G401.6 (cell line): ENCODE measurements around the gene RHOA.
"Not testable (repeated sequence)": the region's sequence is repeated elsewhere in the genome, so short reads cannot be mapped to it uniquely, and the experiment has no call there.

ENCODE experiments used
- FAIRE-seq: peaks from 2 replicates; lab custom pipeline; 2012; peaks lifted over from hg19 to GRCh38; lab: Jason Lieb, UNC

RHOA gene

DNA sequence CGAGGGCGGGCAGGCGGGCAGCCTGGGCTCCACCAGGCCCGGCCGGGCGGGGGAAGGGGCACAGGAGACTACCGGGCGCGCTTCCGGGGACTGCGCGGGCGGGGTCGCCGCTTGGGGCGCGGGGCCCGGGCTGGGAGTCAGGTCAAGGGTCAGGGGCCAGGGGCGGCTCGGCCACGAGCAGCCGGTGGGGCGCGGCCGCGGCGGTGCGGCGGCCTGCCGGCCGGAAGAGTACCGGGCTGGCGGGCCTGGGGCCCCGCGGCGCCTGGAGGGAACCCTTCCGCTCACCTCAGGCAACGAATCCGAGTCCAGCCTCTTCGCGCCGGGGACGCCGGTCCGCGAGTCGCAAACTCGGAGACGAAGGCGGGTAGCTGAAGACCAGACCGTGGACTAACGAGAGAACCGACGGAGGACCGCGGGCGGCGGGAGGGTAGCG is 225 bp downstream of the RHOA start:
- FAIRE-seq = no peak

DNA sequence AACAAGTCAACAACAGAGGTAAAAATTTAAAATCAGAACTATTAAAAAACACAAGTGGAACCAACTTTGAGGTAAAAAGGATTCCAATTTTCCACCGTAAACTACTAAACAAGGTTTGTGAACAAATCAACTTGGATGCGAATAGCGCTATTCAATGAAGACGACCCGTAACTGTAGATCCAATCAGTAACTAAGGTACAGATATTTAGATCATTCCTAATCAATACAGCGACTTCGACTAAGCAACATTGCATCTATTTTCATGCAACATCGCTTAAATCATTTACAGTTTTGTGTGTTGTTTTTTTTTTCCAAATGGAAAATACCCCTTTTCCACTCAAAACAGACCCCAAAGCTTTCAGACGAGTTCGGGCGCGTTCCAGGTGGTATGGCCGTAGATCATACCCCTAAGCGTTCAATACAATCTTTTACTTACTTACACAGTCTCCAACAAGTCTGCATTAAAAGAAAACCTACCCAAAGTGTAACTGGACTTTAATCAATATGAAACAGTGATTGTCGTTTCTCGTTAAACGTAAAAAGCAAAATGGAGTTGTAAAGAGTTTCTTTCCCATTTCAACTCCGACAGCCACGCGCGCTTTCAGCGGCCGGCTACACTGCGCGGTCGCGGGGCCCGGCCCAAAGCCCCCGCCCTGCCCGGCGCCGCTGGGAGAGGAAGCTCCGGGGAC is 786 bp downstream of the RHOA start:
- FAIRE-seq = no peak

DNA sequence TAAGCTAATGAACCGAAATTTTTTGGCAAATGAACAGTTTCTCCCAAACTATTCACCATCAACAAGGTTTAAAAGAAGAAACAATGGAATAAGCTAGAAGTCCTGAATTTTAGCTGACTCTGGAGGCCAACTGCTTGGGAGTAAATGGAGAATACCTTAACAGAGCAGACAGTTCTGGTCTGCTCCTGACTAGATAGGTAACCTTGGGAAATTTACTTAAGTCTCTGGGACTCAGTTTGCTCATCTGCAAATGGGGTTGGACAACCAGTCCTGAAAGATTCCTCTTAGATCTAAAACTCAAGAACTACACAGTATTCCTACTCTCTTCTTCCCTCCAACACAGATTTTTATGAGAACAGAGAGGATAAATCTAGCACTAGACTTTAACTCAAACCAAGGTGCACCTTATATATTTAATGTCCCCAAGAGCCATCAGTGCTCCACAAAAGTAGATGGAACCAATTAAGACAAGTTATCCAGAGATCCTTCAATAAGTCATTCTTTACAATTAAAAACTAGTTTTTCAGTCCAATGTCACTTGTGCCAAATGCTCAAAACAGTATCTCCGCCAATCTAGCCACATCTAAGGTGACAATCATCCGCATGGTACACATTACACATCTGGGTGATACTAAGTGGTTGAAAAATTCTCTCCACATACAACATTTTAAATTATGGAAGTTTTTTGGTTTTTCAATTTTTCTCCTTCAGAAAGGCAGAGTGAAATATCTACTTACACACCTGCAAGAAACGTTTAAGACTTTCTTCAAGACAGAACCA is 1.5 kb downstream of the RHOA start:
- no peak for FAIRE-seq

DNA sequence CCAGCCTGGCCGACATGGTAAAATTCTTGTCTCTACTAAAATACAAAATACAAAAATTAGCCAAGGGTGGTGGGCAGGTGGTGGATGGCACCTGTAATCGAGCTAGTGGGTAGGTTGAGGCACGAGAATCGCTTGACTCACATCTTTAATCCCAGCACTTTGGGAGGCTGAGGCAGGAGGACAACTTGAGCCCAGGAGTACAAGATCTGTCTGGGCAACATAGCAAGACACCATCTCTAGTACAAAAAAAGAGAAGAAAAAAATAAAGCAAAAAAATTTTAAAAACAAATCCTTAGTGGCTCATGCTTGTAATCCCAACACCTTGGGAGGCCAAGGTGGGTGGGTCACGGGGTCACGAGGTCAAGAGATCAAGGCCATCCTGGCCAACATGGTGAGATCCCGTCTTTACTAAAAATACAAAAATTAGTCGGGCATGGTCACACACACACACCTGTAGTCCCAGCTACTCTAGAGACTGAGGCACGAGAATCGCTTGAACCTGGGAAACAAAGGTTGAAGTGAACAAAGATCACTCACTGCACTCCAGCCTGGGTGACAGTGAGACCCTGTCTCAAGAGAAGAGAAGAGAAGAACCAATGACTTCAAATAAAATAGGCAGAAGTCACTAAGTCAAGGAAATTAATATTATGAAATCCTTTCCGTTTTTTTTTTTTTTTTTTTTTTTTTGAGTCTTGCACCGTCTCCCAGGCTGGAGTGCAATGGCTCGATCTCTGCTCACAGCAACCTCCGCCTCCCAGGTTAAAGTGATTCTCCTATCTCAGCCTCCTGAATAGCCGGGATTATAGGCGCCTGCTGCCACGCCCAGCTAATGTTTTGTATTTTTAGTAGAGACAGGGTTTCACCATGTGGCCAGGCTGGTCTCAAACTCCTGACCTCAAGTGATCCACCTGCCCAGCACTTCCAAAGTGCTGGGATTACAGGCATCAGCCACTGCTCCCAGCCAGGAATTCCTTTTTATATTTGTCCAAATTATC is 4.9 kb downstream of the RHOA start:
- FAIRE-seq = no peak

DNA sequence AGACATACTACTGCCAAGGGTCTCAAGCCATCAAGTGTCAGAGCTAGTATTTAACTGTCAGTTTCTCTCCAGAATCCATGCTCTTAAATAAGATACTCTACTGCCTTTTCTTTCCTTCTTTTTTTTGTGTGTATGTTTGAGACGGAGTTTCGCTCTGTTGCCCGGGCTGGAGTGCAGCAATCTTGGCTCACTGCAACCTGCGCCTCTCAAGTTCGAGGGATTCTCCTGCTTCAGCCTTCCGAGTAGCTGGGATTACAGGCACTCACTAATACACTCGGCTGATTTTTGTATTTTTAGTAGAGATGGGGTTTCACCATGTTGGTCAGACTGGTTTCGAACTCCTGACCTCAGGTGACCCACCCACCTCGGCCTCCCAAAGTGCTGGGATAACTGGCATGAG is 6.2 kb downstream of the RHOA start:
- FAIRE-seq = not testable (repeated sequence)

DNA sequence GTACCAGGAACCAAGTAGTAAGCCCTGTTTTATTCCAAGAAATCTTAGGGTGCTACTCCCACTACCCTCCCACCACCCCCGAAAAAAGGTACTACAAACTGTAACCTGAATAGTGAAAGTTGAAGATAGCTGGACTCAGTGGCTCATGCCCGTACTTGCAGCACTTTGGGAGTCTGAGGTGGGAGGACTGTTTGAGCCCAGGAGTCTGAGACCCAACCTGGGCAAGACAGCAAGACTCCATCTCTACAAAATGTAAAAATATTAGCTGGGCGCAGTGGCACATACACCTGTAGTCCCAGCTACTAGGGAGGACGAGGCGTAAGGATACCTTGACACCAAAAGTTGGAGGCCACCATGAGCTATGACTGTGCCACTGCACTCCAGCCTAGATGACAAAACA is 7.9 kb downstream of the RHOA start:
- FAIRE-seq = no peak

DNA sequence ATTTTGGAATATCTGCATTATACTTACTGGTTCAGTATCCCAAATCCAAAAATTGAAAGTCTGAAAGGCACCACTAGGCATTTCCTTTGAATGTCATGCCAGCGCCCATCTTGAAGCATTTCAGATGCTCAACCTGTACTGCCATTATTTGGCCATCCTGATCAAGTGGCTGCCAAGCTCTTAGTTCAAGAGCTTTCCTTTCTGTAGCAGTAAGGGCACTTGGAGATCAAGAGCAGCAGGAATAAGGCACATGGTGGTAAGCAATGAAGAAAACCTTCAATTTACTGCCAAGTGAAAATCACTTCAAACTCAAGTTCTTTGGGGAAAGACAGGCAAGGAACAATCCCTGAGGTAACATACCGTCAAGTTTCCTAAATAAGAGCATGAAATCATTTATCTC is 10.0 kb downstream of the RHOA start:
- no peak for FAIRE-seq

DNA sequence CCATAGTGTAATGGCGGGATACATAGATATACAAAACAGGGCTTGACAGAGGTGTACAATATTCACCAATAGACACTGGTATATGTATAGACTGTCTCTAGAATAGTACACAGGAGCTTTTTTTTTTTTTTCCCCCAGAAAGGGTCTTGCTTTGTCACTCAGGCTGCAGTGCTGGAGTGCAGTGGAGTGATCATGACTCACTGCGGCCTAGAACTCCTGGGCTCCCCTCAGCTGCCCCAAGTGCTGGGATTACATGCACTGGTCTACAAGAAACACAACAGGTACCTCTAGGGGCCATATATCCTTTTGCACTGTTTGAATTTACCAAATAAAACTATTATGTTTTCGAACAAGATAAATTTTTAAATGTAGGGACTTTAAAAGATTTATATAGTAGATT is 12.3 kb downstream of the RHOA start:
- FAIRE-seq = no peak

DNA sequence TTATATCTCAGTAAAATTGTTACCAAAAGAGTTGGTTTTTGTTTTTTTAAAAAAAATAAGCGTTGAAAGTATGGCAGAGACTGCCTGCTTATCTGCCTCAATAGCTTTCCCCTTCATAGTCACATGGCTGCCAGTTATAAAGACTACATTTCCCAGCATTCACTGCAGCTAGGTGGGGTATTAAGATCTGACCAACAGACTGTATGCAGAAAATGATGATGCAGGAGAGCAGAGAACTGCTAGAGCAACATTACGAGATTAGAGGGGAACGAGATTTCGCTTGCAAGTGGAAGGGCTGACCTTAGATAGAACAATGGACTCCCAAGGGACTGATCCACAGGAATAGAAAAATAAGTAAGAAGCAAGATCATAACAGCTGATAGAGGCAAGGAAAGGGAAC is 14.3 kb downstream of the RHOA start:
- FAIRE-seq = no peak

DNA sequence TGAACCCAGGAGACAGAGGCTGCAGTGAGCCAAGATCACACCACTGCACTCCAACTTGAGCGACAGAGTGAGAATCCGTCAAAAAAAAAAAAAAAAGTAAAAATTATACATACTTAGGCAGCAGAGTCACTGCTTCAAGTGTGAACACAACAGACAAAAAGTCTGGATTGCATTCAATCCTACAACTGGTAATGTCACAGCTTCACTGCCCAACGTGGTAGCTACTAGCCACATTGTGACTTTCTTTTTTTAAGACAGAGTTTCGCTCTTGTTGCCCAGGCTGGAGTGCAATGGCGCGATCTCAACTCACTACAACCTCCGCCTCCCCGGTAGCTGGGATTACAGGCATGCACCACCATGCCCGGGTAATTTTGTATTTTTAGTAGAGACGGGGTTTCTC is 20.5 kb downstream of the RHOA start:
- not testable (repeated sequence) for FAIRE-seq

DNA sequence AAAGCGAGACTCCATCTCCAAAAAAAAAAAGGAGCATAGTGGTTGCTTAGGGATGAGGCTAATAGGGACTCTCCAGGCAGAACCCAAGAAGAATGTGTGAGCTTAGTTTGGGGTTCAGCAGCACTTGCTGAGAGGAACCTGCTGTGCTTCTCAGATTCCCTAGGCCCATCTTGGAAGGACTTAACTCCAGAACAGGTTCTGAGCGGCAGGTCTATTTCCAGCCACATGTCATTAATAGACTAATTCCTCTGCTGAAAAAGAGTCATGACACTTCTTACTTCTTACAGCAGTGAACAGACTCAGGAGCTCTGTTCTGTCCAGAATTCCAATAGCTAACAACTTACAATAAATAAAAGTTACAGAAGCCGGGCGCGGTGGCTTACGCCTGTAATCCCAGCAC is 22.5 kb downstream of the RHOA start:
- no peak for FAIRE-seq

DNA sequence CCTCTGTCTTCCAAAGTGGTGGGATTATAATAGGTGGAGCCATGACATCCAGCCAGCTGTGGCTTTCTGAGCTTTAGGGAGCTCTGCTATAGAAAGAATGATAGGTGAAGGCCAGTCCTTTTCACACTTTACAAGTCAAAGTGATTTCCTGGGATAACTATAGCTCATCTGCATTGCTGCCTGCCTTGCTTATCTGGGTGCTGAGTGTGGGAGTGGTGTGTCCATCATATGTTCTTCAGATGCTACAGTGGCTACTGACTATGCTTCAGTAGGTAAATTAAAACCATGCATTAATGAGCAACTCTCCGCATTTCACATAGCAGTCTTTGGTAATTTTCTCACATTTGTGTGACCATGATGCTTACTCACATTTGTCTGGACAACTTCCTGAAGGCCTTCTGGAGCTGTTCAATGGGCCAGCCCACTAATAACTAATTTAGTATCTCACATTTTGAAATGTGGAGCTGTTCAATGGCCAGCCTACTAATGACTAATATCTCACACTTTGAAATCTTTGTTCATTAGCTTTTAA is 23.4 kb downstream of the RHOA start:
- FAIRE-seq = no peak

DNA sequence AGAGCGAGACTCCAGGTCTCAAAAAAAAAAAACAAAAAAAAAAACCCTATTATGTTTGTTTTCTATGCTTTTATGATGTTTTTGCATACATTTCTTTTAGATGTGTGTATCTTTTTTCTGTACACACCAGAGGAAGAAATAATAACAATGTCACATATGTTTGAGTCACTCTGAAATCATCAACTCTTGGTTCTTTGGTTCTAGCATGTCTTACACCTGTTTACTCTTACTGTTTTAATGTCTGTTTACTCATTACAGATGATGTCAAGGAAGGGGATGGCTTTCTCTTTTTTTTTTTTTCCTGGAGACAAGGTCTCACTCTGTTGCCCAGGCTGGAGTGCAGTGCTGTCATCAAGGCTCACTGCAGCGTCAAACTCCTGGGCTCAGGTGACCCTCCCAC is 24.1 kb downstream of the RHOA start:
- FAIRE-seq = no peak

DNA sequence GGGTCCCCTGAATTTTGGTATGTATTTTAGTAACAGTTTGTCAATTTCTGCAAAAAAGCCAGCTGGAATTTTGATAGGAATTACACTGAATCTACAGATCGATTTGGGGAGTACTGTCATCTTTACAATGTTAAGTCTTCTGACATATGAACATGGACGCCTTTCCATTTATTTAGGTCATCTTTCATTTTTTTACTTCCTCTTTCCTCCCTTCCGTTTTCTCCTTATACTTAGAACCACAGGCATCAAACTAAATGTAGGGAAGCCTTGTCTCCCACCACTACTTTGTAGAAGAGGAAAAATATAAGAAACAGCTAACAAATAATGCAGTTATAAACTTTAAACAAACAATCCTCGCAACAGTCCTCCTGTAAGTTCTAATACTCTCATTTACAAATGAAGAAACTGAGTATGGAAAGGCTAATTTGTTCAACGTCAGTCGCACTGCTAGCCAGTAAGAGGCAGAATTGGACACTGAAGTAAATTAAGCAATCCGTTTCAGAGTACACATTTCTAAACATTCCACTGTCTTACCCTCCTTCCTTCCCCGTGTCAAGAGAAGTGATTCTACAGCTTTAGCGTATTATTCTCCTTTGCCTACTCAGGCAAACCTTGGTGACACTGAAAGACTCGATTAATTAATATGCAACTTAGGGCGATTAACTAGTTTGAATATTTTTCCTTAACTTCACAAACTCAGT is 25.6 kb downstream of the RHOA start:
- no peak for FAIRE-seq

DNA sequence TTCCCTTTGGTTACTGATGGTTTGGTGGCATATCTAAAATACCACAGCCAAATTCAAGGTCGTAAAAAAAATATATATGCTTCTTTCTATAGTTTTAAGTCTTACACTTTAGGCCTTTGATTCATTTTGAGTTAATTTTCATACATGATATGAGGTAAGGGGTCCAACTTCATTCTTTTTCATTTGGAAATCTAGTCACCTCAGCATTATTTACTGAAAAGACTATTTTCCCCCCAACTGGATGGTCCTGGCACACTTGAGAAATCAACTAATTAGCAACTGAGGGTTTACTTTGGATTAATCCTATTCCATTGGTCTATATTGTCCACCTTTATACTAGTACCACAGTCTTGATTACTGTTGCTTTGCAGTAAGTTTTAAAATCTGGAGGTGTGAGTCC is 26.2 kb downstream of the RHOA start:
- FAIRE-seq = no peak

DNA sequence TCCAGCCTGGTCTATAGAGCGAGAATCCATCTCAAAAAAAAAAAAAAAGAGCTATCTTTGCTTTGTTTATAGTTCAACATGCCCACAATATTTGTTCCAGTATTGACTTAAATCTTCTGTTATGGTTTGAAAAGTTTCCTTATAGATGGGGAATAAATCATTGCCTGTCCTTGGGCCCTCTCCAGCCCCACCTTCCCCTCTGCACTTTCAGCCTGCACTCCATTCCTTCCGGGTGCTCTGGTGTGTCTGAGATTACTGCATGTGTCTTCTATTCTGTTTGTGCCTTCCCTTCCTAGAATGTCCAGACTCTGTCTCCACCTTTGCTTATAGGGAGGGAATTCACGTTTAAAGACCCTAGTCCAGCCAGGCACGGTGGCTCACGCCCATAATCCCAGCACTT is 28.4 kb downstream of the RHOA start:
- no peak for FAIRE-seq

DNA sequence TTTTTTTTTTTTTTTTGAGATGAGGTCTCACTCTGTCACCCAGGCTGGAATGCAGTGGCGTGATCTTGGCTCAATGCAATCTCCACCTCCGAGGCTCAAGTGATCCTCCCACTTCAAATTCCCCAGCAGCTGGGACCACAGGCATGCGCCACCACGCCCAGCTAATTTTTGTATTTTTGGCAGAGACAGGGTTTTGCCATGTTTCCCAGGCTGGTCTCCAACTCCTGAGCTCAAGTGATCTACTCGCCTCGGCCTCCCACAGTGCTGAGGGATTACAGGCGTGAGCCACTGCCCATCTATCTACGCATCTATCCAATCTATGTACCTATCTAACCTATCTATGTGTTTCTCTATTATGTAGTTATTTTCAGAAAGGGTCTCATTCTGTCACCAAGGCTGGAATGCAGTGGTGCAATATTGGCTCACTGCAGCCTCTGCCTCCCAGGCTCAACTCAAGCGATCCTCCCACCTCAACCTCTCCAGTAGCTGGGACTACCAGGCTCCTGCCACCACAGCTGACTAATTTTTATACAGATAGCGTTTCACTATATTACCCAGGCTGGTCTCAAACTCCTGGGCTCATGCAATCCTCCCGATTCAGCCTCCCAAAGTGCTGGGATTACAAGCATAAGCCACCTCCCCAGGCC is 33.4 kb downstream of the RHOA start:
- no peak for FAIRE-seq

DNA sequence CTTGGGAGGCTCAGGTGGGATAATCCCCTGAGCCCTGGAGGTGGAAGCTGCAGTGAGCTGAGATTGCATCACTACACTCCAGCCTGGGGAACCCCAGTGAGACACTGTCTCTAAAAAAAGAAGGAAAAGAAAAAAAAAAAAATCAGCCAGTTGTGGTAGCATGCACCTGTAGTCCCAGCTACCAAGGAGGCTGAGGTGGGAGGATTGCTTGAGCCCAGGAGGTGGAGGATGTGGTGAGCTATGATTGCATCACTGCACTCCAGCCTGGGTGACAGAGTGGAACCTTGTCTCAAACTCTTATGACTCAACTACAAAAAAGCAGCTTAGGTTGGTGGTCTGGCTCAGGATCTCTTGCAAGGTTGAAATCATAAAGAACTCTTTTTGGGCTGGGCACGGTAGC is 34.3 kb downstream of the RHOA start:
- FAIRE-seq = no peak

DNA sequence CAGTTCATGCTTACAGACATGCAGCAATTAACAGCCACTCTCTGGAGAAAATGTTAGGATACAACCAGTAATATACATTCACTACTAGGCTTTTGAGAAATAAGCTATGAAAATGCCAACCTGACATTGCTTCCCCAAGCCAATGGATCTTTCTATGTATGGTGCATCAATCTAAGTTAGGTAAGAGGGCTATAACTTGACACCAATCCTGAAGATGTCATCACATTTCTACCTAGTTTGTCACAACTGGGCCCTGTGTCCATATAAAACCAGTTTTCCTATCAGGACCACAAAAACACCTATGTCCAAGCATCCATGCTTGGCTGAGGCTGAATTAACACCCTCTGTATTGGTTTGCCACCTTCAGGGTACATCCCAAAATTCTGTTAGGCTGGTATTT is 39.8 kb downstream of the RHOA start:
- FAIRE-seq = no peak

DNA sequence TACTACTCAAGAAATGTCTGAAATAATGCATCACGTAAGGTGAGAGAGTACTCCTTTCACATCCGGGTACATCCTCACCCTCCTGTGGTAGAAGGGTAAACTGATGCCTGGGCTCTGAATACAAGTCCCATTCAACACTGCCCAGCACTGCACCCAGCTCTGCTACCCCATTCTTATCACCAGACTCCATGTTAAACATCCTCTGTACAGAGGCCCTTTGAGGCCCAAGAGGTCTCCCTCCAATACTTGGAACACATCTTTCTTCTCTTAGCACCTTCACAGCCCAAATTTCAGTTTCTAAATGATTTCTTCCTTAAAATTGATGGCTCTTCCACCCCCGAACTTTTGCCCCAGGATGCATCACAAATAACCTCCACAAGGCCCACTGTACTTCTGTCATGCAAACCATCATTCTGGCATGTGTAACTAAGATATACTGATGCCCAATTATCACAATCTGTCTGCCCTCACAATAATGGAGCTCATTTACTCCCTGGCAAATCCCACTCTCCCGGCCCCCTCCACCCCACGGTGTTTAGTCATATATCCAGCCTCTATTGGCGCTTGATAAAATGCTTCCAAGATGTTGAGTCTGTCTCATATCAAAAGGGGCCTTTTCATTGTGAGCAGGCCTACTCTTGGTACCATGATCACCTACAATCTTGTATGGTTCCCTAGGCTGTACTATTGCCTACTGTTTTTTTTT is 41.0 kb downstream of the RHOA start:
- no peak for FAIRE-seq

DNA sequence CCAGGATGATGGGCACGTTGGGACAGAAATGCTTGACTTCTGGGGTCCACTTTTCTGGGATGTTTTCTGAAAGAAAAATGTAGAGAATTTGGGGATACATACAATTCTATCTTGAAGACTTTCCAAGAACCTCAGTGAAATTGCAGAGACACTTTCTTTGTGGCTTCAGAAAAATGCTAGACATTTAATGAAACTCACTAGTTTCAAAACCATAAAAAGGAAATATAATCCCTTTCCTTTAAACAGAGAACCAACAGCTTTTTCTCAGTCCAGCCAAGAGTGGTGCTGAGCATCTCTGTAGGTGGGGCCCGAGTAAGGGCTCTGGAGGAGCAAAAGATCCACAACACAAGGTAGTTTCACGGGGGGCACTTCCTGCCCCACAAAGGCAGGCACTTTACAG is 49.2 kb downstream of the RHOA start:
- FAIRE-seq = no peak
